Adipocyte (in vitro differentiated cells): Measurements from ENCODE around the gene LIMA1.
A peak's percentile ranks its signal among the peaks of the same experiment; 100 is the strongest.
"Not testable (repeated sequence)": the region's sequence is repeated elsewhere in the genome, so short reads cannot be mapped to it uniquely, and the experiment has no call there.

Experiments
- DNase-seq: peaks from one replicate; pipeline ENCODE4 v3.0.0-alpha.2; 2015; ENCODE audit warnings: low read depth
- H3K27me3 ChIP-seq: replicated peaks from 2 replicates; pipeline ENCODE4 v1.7.0; 2013; ENCODE audit warnings: mild to moderate bottlenecking, low read length, moderate library complexity; ENCODE audit not compliant: control insufficient read depth, insufficient read depth
- H3K36me3 ChIP-seq: 2 replicates; pipeline ENCODE4 v1.7.0; 2013; ENCODE audit warnings: low read length, mild to moderate bottlenecking, moderate library complexity; ENCODE audit not compliant: control insufficient read depth, insufficient read depth, severe bottlenecking
- H3K4me1 ChIP-seq: 2 replicates; pipeline ENCODE4 v1.7.0; 2013; ENCODE audit warnings: mild to moderate bottlenecking, low read length, moderate library complexity; ENCODE audit not compliant: control insufficient read depth, insufficient read depth
- H3K4me3 ChIP-seq: 2 replicates; pipeline ENCODE4 v1.7.0; 2013; ENCODE audit warnings: mild to moderate bottlenecking, low read length, moderate library complexity
- H3K9ac ChIP-seq: 2 replicates; pipeline ENCODE4 v1.7.0; 2013; ENCODE audit warnings: mild to moderate bottlenecking, low read length, moderate library complexity
- H3K9me3 ChIP-seq: 2 replicates; pipeline ENCODE4 v1.7.0; 2013; ENCODE audit warnings: mild to moderate bottlenecking, low read length, moderate library complexity; ENCODE audit not compliant: control insufficient read depth

Gene LIMA1

DNA sequence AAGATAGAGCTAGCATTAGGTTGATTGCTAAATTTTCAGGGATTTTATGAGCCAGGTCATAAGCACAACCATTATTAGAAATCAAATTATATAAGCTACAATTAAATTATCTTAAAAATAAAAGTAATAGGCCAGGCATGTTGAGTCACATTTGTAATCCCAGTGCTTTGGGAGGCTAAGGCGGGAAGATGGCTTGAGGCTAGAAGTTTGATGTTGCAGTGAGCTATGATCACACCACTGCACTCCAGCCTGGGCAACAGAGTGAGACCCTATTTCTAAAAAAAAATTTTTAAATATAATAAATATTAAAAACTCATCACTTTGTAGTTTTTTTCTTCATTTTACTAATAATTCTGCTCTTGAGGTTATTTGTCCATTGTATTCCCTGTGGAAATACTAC is 1.9 kb upstream of the LIMA1 start:
- Histone ChIP-seq H3K36me3 (no peaks in the 10 kb centered on the region), H3K9ac (no peak overlapping the region), H3K9me3 (no peaks in the 10 kb centered on the region), H3K4me1 (peaks cover 16% of the 10 kb centered on the region), H3K27me3 (no peaks in the 10 kb centered on the region), H3K4me3 (no peak overlapping the region)
- no peak for DNase-seq

- H3K9ac ChIP-seq: peak overlapping the region; percentile 93
- H3K4me1 ChIP-seq: peaks cover 16% of the 10 kb centered on the region
- no peaks in the 10 kb centered on the region for H3K27me3 ChIP-seq
- no peaks in the 10 kb centered on the region for H3K9me3 ChIP-seq
- DNase-seq: peak; percentile 43
- H3K36me3 ChIP-seq: no peaks in the 10 kb centered on the region
- H3K4me3 ChIP-seq: peak overlapping the region; percentile 95
Observed at GRCh38 chr12:50282721-50283228, 545 bp downstream of the LIMA1 start.

GRCh38 chr12:50279501-50279900 is 3.8 kb downstream of the LIMA1 start:
- DNase-seq: no peak
- Histone ChIP-seq H3K9me3 (no peaks in the 10 kb centered on the region), H3K27me3 (no peaks in the 10 kb centered on the region), H3K9ac (no peak overlapping the region), H3K4me3 (no peak overlapping the region), H3K4me1 (peaks cover 26% of the 10 kb centered on the region), H3K36me3 (no peaks in the 10 kb centered on the region)

- no peak overlapping the region for H3K9ac ChIP-seq
- no peaks in the 10 kb centered on the region for H3K36me3 ChIP-seq
- peaks cover 21% of the 10 kb centered on the region for H3K4me1 ChIP-seq
- H3K4me3 ChIP-seq: no peak overlapping the region
- DNase-seq: no peak
- H3K9me3 ChIP-seq: no peaks in the 10 kb centered on the region
- no peaks in the 10 kb centered on the region for H3K27me3 ChIP-seq
Observed at GRCh38 chr12:50276912-50277671, 6.2 kb downstream of the LIMA1 start.

DNA sequence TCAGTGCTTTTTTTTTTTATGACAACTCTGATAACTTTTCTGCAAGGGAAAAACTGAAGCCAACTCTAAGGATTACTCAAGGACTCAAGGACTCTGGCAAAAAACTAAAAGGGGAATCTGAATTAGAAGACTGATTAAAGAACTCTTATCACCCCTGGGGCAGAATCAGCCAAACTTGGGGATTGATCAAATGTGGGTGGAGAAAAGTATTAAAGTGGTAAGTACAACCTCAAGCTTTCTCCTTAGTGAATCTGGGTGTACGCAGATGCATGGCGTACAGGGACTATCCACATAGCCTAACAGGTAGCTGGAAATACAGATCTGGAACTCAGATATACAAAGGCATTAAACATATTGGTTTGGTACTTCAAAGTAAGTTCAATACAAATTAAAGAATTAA is 7.3 kb downstream of the LIMA1 start:
- Histone ChIP-seq H3K9me3 (no peaks in the 10 kb centered on the region), H3K27me3 (no peaks in the 10 kb centered on the region), H3K4me3 (no peak overlapping the region), H3K36me3 (no peaks in the 10 kb centered on the region), H3K4me1 (peaks cover 30% of the 10 kb centered on the region), H3K9ac (no peak overlapping the region)
- no peak for DNase-seq

DNA sequence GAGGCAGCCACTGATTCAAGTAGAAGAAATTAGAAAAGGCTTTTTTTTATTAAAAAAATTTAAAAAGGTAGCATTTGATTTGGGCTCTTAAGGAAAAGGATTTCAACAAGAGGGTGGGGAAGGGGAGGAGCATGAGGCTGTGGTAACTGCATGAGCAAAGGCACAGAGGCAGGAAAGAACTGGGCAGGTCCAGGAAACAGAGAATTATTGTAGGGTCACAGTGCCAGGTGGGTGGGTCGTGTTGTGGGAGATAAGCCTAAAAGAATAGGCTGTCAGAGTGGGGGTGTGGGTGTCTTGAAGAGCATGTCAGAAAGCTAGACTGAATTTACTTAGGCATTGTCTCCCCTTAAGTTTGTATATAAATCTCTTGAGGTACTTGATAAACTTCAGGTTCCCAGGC is 7.8 kb downstream of the LIMA1 start:
- no peak overlapping the region for H3K9ac ChIP-seq
- no peaks in the 10 kb centered on the region for H3K9me3 ChIP-seq
- no peaks in the 10 kb centered on the region for H3K36me3 ChIP-seq
- no peak overlapping the region for H3K4me3 ChIP-seq
- H3K27me3 ChIP-seq: no peaks in the 10 kb centered on the region
- no peak for DNase-seq
- peaks cover 31% of the 10 kb centered on the region for H3K4me1 ChIP-seq

- not testable (repeated sequence) for H3K9me3 ChIP-seq, H3K36me3 ChIP-seq, H3K27me3 ChIP-seq, DNase-seq, H3K4me3 ChIP-seq, H3K9ac ChIP-seq
- H3K4me1 ChIP-seq: peaks cover 31% of the 10 kb centered on the region
Observed at GRCh38 chr12:50275127-50275526, 8.2 kb downstream of the LIMA1 start.

DNA sequence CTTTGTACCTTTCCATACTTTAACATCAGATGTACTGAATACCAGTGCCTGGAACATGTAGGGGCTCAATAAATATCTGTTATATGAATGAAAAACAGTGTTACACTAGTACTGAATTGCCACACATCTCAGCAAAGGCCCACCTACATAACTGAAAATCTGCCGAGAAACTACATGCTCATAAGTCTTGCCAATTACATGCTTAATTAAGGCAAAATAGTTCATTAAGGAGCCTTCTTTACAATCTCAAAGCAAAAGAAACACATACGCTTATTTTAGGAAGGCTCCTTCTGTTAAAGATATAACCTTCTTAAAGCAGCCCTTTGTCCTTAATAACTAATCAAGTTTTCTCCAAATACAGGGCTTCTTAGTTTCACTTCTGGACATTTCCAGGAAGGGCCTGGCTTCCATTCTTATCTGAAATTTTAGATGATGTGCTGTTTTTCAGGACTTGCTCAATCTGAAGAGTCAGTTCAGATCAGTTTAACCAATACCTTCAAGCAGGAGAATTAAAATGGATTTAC is 11.5 kb downstream of the LIMA1 start:
- Histone ChIP-seq H3K9ac (peak overlapping the region; percentile 82), H3K27me3 (no peaks in the 10 kb centered on the region), H3K9me3 (no peaks in the 10 kb centered on the region), H3K4me3 (peak overlapping the region; percentile 73), H3K4me1 (peaks cover 32% of the 10 kb centered on the region), H3K36me3 (no peaks in the 10 kb centered on the region)
- DNase-seq: peak; percentile 64

DNA sequence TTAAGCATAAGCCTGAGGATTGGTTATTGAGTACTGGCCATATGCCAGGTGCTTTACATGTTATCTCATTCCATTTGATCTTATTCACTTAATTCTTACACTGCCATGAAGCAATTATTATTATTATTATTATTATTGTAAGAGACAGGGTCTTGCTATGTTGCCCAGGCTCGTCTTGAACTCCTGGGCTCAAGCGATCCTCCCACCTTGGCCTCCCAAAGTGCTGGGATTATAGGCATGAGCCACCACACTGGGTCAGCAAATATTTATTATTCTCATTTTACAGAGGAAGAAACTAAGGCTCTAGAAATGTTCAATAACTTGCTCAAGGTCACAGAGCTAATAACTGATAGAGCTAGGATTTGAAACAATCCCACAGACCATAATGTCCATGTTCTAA is 14.8 kb downstream of the LIMA1 start:
- H3K9ac ChIP-seq: no peak overlapping the region
- no peaks in the 10 kb centered on the region for H3K9me3 ChIP-seq

DNA sequence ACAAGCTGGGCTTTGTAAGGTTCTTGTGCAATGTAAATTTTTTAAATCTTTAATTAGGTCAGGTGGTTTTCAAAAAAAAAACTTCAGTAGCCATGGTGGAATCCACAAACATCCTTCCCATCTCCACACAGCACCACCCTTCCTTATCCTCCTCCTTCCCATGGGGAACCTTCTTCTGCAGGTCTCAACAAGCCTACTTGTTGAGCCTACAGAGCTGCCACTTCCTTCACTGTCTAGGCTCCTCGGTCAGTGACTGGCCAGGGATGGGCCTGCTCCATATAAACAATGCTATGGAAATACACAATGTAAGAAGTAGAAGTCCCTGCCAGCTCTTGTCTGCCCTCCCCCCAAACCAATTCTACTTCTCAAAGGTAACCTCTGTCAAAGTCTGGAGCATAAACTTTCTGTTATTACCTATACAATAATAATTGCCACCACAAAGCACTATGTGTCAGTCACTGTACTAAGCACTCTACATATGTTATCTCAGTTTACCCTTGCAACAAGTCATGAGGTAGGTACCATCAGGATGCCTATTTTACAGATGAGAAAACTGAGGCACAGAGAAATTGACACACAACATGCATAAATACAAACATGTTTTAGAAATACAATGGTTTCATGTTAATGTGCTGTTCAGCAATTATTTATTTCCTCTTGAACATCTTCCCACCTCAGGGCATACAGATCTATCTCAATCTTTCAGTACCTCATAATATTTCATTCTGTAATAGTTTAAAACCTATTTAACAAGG is 17.4 kb downstream of the LIMA1 start:
- Histone ChIP-seq H3K4me1 (peaks cover 6% of the 10 kb centered on the region), H3K9me3 (no peaks in the 10 kb centered on the region), H3K36me3 (no peaks in the 10 kb centered on the region), H3K4me3 (no peak overlapping the region), H3K9ac (no peak overlapping the region), H3K27me3 (no peaks in the 10 kb centered on the region)
- DNase-seq: no peak

More for the DNA sequence above, 14.8 kb downstream of the LIMA1 start:
- H3K4me1 ChIP-seq: peaks cover 20% of the 10 kb centered on the region
- H3K36me3 ChIP-seq: no peaks in the 10 kb centered on the region
- no peak for DNase-seq
- no peaks in the 10 kb centered on the region for H3K27me3 ChIP-seq
- H3K4me3 ChIP-seq: no peak overlapping the region

DNA sequence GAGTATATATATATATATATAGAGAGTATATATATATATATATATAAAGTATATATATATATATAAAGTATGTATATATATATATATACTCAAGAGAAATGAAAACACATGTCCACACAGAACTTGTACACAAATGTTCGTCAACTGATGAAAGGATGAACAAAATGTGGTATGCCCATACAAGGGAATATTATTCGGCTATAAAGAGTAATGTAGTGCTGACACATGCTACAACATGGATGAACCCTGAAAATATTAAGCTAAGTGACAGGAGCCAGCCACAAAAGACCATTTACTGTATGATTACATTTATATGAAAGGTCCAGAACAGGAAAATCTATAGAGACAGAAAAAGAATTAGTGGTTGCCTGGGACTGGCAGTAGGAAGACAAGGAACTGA is 19.5 kb downstream of the LIMA1 start:
- H3K9ac ChIP-seq: no peak overlapping the region
- no peaks in the 10 kb centered on the region for H3K36me3 ChIP-seq
- H3K4me1 ChIP-seq: peaks cover 14% of the 10 kb centered on the region
- no peak for DNase-seq
- H3K9me3 ChIP-seq: no peaks in the 10 kb centered on the region
- no peaks in the 10 kb centered on the region for H3K27me3 ChIP-seq
- no peak overlapping the region for H3K4me3 ChIP-seq
